HG02763 (cell line): ENCODE results near the gene DVL3.

ENCODE experiments used
- ATAC-seq: cut with Tn5 transposase; IDR thresholded peaks from one replicate; pipeline ENCODE4 v1.9.1; 2021; ENCODE audit warnings: mild to moderate bottlenecking, moderate library complexity; ENCODE audit not compliant: unreplicated experiment

The DVL3 gene

DNA sequence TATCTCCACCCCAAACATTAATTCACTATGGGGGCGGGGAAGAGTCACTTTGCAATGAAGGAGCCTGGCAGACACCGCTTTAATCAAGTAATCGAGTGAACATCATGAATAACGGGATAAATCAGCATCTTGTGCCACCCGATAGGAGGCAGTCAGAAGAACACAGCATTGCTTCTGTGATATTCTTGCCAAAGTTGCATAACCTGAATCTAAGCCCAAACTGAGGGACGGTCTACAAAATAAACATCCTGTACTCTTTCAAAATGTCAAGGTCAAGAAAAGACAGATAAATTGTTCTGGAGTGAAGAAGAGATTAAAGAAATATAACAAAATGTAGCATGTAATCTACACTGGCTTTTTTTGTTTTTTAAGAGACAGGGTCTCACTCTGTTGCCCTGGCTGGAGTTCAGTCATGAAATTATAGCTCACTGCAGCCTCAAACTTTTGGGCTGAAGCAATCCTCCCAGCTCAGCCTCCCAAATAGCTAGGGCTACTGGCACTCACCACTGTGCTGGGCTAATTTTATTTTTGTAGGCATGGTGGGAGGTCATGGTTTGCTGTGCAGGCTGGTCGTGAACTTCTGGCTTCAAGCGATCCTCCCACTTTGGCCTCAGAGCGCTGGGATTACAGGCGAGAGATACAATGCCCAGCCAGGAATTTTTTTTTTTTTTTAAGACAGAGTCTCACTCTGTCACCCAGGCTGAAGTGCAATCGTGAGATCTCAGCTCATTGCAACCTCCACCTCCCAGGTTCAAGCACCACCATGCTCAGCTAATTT is 54.2 kb downstream of the DVL3 start:
- ATAC-seq = no peak

DNA sequence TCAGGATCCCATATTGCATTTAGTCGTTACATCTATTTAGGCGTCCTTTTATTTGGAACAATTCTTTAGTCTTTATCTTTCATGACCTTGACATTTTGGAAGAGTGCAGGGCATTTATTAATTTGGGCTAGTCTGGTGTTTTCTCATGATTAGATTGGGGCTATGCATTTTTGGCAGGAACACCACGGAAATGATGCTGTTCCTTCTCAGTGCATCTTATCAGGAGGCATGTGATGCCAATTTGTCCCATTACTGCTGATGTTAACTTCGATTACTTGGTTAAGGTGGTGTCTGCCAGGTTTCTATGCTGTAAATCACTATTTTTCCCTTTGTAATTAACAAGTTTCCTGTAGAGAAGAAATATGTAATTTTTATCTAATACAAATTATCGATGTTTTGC is 56.1 kb downstream of the DVL3 start:
- no peak for ATAC-seq

DNA sequence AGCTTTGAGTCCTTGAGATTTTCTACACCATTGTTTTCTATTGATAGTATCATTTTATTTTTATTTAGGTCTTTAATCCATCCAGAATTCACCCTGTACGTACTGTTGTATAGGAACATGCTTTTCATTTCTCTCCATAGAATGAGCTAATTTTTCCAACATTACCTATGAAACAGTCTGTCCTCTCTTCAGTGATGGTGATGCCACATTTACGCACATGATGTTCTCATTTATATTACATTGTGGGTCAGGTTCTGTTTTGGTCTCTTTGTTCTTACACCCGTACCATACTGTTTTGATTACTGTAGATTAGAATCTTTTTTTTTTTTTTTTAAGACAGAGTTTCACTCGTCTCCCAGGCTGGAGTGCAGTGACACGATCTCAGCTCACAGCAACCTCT is 56.5 kb downstream of the DVL3 start:
- no peak for ATAC-seq

DNA sequence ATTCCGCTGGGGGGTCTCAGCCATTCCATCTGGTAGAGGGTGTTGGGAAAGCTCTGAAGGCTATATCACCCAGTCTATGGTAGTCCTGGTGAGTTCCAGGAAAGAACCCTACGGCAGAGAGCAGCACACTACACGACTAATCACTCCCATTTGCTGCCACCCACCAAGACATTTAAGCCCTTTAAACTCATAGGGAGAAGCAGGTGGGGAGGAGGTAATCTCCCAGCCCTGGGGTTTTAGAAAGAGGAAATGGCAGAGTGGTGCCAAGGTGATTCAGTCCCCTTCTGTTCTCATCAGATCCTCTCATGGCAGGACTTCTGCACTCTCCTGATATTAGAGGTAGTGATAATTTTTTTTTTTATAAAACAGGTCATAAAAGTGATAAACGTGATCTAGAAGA is 63.6 kb downstream of the DVL3 start:
- ATAC-seq = no peak

DNA sequence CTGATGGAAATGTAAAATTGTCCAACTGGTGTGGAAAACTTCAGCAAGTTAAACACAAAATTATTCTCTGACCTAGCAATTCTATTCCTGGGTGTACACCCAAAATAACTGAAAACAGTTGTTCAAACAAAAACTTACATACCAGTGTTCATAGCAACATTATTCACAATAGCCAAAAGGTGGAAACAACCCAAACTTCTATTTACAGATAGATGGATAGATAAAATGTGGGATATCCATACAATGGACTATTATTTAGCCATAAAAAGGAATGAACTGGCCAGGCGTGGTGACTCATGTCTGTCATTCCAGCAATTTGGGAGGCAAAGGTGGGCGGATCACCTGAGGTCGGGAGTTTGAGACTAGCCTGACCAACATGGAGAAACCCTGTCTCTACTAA is 67.3 kb downstream of the DVL3 start:
- ATAC-seq = no peak
